WERI-Rb-1 (cell line): ENCODE data around the gene HCRTR2.
"Not testable (repeated sequence)": the region's sequence is repeated elsewhere in the genome, so short reads cannot be mapped to it uniquely, and the experiment has no call there.

Experiments used
- DNase-seq: peaks from one replicate; pipeline ENCODE4 v3.0.0-alpha.2; 2020
- H3K27ac ChIP-seq: fragments of 250-450 bp; sonication (Bioruptor Pico); 2 replicates; pipeline ENCODE4 v1.5.1; 2020; ENCODE audit warnings: mild to moderate bottlenecking, moderate library complexity
- H3K27me3 ChIP-seq: fragments of 250-450 bp; sonication (Bioruptor Pico); 2 replicates; pipeline ENCODE4 v1.5.1; 2021; ENCODE audit warnings: mild to moderate bottlenecking, low read depth, moderate library complexity; ENCODE audit not compliant: insufficient read depth, severe bottlenecking
- H3K36me3 ChIP-seq: fragments of 250-450 bp; sonication (Bioruptor Pico); 2 replicates; pipeline ENCODE4 v1.5.1; 2020; ENCODE audit warnings: mild to moderate bottlenecking, moderate library complexity
- H3K4me3 ChIP-seq: 2 replicates; pipeline ENCODE4 v1.5.1; 2011; ENCODE audit warnings: low read depth, mild to moderate bottlenecking, control low read depth, low read length
- H3K9me3 ChIP-seq: fragments of 250-450 bp; sonication (Bioruptor Pico); 2 replicates; pipeline ENCODE4 v1.5.1; 2021; ENCODE audit warnings: mild to moderate bottlenecking, moderate library complexity; ENCODE audit not compliant: severe bottlenecking
- CTCF ChIP-seq: IDR thresholded peaks from 2 replicates; pipeline ENCODE4 v1.5.1; 2011; ENCODE audit warnings: low read depth, mild to moderate bottlenecking, control low read depth, inconsistent platforms, low read length

Gene HCRTR2

GRCh38 chr6:55240975-55241605 is 66.8 kb downstream of the HCRTR2 start:
- H3K27me3 ChIP-seq, H3K36me3 ChIP-seq, H3K27ac ChIP-seq, DNase-seq, H3K4me3 ChIP-seq, H3K9me3 ChIP-seq: not testable (repeated sequence)
- peak; percentile 30; the same call in 1 of the 2 replicates for TF ChIP-seq CTCF

- no peaks in the 10 kb centered on the region for H3K27me3 ChIP-seq
- H3K9me3 ChIP-seq: no peaks in the 10 kb centered on the region
- no peak overlapping the region for H3K4me3 ChIP-seq
- H3K36me3 ChIP-seq: no peaks in the 10 kb centered on the region
- no peak for TF ChIP-seq CTCF
- no peak for DNase-seq
- H3K27ac ChIP-seq: no peak overlapping the region
These were observed 76.1 kb downstream of the HCRTR2 start for GRCh38 chr6:55250400-55250799.

- no peaks in the 10 kb centered on the region for H3K36me3 ChIP-seq
- no peak for TF ChIP-seq CTCF
- DNase-seq: peak; percentile 73
- no peak overlapping the region for H3K4me3 ChIP-seq
- no peaks in the 10 kb centered on the region for H3K9me3 ChIP-seq
- no peaks in the 10 kb centered on the region for H3K27me3 ChIP-seq
- no peak overlapping the region for H3K27ac ChIP-seq
These were observed 80.8 kb downstream of the HCRTR2 start for GRCh38 chr6:55255113-55255512.

GRCh38 chr6:55260181-55260580 is 85.9 kb downstream of the HCRTR2 start:
- no peaks in the 10 kb centered on the region for H3K9me3 ChIP-seq
- H3K27ac ChIP-seq: no peak overlapping the region
- no peak overlapping the region for H3K4me3 ChIP-seq
- no peaks in the 10 kb centered on the region for H3K27me3 ChIP-seq
- no peaks in the 10 kb centered on the region for H3K36me3 ChIP-seq
- no peak for TF ChIP-seq CTCF
- no peak for DNase-seq

GRCh38 chr6:55265409-55266114 is 91.2 kb downstream of the HCRTR2 start:
- no peak for TF ChIP-seq CTCF
- H3K36me3 ChIP-seq: no peaks in the 10 kb centered on the region
- no peaks in the 10 kb centered on the region for H3K27me3 ChIP-seq
- no peaks in the 10 kb centered on the region for H3K9me3 ChIP-seq
- H3K27ac ChIP-seq: no peak overlapping the region
- no peak overlapping the region for H3K4me3 ChIP-seq
- no peak for DNase-seq
